Stimulated activated CD4-positive, alpha-beta T cell treated with anti-CD3 and anti-CD28 coated beads, Interleukin-12 subunit alpha, Interleukin-12 subunit beta, amount 100 ng/mL, for 48 hours (primary cell): Measurements from ENCODE around the gene EXTL1.

ENCODE experiments used
- DNase-seq, 3 donors: peaks; one replicate each; pipeline ENCODE4 v3.0.0-alpha.2; 2020; ENCODE audit warnings: low read depth in 2 of 3, low spot score in 1 of 3

Gene EXTL1

DNA sequence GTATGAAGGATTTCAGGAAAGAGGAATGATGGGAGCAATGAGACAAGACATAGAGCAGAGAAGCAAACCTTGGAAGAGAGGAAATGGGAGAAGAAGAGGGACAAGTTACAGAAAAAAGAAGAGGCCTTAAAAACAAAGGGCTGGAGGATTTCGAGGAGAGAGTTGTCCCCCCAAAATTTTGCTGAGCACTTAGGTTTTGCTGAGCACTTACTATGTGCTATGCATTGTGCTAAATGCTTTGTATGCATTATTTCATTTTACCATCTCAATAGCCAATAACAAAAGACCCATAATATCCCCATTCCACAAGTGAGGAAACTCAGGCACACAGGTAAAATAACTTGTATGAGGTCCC lies 48.3 kb downstream of the EXTL1 start:
- no peak for DNase-seq

DNA sequence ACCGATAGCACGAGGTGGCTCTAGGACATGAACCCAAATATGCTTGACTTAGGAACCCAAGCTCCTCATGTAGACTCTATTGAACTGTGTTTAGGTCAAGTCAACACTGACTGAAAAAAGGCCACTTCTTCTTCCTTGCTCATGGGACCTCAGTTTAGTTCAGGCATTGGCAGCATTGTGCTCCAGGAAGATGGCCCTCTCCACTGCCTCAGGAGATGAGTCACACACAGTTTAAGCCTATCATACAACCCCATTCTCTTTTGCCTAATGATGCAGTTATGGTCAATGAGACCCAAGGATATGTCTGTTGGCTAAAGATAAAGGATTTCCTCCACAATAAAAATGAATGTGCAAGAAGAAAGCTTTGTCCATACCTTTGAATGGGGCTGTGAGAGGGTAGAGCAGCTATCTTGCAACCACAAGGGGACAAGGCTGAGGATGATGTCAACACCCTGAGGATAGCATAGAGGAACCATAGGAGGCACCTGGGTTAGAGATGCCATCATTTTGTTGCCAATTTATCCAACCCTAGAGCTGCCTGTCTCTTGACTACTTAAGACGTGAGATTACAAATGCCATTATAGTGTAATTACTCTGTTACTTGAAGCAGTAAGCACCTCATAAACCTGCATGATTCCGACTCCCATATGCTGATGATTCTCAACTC lies 48.9 kb downstream of the EXTL1 start:
- DNase-seq: no peak

GRCh38 chr1:26070963-26071342 lies 49.4 kb downstream of the EXTL1 start:
- no peak for DNase-seq

GRCh38 chr1:26072305-26072704 lies 50.7 kb downstream of the EXTL1 start:
- DNase-seq: no peak

- no peak for DNase-seq
Observed at GRCh38 chr1:26075421-26076144, 54.0 kb downstream of the EXTL1 start.

DNA sequence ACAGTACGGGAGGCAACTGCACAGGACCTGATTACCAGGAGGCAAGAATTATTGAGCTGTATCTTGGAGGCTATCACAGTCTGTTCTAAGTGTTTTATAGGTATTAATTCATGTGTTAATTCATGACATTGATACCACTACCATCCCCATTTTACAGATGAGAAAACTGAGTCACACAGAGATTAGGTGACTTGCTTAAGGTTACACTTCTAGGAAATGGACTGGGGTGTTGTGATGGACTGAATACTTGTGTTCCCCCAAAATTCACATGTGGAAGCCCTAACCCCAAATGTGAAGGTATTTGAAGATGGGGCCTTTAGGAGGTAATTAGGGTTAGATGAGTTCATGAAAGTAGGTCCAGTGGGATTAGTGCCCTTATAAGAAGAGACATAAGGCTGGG lies 55.9 kb downstream of the EXTL1 start:
- no peak for DNase-seq

- no peak for DNase-seq
Observed at GRCh38 chr1:26078286-26079177, 57.0 kb downstream of the EXTL1 start.

GRCh38 chr1:26079178-26079563 lies 57.6 kb downstream of the EXTL1 start:
- no peak for DNase-seq

GRCh38 chr1:26079960-26080814 lies 58.6 kb downstream of the EXTL1 start:
- DNase-seq: no peak

DNA sequence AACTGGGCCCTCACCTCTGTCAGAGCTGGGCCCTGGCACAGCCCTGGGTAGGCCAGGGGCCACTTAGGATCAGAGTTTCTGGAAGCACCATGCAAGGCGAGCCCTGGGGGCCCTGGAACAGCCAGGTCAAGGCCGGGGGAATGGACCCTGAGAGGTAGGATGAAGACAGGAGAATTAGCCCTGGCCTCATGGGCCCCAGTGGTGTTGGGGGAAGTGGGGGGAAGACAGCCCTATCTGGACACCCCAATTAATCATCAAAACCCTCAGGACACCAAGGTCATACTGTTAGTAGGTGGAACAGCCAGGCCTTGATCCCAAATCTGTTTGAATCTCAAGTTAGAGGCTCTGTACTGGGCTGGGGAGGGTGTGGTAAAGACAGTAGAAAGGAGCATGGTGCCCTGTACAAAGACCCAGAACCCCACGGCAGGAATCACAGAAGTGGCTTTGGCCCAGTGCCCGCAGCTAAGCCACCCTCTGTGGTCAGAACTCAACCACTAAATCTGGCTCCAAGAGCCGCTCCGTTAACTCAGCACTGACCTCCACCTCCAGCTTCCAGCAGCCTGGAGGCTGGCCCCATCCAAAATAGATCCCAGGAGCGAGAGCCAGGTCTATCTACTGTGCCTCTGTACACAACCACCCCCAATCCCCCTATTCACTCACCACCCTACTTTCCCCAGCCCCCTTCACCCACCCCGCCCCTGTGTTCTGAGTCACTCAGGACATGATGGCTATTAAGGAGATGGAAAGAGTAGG lies 59.9 kb downstream of the EXTL1 start:
- DNase-seq: no peak

DNA sequence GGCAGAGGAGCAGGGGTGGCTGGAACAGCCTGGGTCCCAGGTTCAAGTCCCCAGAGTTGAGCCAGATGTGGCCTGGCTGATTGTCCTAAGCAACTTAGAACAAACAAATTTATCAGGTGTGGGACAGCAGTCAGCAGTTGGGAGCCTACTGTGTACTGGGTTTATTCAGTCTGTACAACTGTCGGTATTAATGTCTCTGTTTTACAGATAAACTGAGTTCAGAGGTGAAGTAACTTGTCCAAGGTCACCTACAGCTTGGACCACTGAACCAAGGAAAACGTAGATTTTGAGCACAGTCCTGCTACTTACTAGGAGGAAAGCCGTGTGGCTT lies 60.4 kb downstream of the EXTL1 start:
- no peak for DNase-seq

GRCh38 chr1:26083208-26083607 lies 61.6 kb downstream of the EXTL1 start:
- no peak for DNase-seq

DNA sequence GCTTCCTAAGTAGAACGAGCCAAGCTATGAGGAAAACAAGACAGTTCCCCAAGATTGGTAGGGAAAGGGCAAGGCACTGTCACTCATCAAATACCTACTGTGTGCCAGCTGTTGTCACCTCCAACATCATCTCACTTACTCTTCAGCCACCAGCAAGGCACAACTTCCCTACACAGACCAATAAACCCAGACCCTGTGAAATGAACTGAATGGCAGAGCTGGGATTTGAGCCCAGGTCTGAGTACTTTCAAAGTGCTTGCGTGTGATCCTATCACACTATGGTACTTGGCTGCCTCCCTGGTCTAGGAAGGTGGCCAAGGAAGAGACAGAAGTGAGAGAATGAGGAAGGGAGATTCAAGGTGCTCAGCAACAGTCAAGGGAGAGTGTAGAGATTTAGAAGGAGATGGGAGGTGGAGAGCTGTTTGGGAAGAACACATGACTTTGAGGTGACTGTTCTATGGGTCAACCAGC lies 62.6 kb downstream of the EXTL1 start:
- DNase-seq: no peak

GRCh38 chr1:26084844-26085243 lies 63.3 kb downstream of the EXTL1 start:
- DNase-seq: no peak
